Body of pancreas (tissue), 4 donors: ENCODE results near the gene COL5A1.

Source experiments
- CTCF ChIP-seq, 7 experiments: fragments of 450-650 bp in 4 of 7; fragments of 200-600 bp in 3 of 7; sonication (generic) in 3 of 7; IDR thresholded peaks; one replicate each; pipeline ENCODE4 v1.5.1; 2016 to 2019; ENCODE audit warnings: antibody characterized with exemption in 7 of 7
- POLR2A ChIP-seq, 3 donors: fragments of 450-650 bp; IDR thresholded peaks; one replicate each; pipeline ENCODE4 v1.6.1; 2016; ENCODE audit warnings: antibody characterized with exemption in 3 of 3, mild to moderate bottlenecking in 2 of 3

- TF ChIP-seq CTCF (IDR thresholded peaks at IDR 0.05) (no peak), POLR2A (IDR thresholded peaks at IDR 0.05) (no peak)
These were observed 22.7 kb upstream of the COL5A1 start for GRCh38 chr9:134618833-134619447.
